SHP77 treated with DMSO at 0.1 percent for 48 hours (cell line): ENCODE measurements around the gene NRG4.
"Not testable (repeated sequence)": the region's sequence is repeated elsewhere in the genome, so short reads cannot be mapped to it uniquely, and the experiment has no call there.

Experiments used
- DNase-seq: peaks from one replicate; lab custom pipeline; 2025; lab: John Stamatoyannopoulos, UW

Gene NRG4, protein sequence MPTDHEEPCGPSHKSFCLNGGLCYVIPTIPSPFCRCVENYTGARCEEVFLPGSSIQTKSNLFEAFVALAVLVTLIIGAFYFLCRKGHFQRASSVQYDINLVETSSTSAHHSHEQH

DNA sequence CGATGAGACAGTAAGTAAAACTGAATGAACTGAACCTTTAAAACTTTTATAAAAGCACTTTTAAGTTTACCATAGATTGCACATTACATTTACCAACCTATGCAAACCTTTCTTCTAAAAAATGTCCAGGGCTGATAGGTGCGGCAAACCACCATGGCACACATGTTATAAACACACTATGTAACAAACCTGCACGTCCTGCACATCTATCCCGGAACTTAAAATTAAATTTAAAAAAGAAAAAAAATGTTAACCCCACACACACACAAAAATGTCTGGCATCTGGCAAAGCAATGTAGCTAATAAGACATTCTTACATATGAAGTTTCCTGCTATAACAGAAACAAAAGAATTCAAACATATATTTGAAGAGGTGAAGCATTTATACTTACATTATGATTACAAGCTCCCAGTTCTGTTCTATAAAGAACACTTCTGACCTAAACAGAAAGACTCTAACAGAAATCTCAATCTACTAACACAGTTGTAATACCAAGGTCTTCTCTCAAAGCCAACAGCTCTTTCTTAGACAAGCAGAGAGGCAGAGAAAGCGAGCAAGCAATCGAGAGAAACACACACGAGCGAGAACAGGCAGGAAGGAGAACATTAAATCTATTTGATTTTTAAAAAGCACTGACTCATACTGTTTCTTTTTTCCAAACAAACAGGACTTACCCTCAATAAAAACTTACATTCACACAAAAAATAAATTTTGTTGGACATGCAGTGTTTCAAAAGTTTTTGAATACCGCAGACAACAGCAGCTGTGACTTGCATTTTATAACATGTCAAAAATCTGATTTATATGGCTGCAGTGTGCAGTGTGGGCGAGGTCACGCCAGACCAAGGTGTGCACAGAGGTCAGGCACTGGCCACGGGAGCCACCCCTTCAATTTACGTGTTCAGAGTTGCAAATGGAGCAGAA is at the start of gene NRG4:
TSS of gene NRG4 (minus strand) at position 798 of the 925 bp plus-strand sequence. CDS start 1,194 bp downstream, outside the sequence.
- DNase-seq, result peak; percentile 44

DNA sequence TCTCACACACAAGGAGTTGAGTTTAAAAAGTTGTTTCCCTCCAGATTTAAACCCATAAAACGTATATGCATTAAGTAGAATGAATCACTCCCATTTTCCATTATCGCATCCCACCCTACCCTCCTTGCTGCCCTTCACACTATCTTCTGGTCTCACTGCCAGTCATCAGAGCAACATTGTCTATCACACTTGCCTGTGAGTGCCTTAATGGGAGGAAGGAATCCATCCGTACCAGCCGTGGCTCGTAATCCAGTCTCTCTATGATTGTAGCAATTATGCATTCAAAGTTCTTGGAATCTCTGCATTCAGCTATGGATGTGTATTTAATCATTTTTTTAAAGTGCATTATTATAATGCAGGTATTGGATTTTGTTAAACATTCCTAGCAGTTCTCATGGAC is 49.5 kb upstream of the NRG4 start:
- no peak for DNase-seq

DNA sequence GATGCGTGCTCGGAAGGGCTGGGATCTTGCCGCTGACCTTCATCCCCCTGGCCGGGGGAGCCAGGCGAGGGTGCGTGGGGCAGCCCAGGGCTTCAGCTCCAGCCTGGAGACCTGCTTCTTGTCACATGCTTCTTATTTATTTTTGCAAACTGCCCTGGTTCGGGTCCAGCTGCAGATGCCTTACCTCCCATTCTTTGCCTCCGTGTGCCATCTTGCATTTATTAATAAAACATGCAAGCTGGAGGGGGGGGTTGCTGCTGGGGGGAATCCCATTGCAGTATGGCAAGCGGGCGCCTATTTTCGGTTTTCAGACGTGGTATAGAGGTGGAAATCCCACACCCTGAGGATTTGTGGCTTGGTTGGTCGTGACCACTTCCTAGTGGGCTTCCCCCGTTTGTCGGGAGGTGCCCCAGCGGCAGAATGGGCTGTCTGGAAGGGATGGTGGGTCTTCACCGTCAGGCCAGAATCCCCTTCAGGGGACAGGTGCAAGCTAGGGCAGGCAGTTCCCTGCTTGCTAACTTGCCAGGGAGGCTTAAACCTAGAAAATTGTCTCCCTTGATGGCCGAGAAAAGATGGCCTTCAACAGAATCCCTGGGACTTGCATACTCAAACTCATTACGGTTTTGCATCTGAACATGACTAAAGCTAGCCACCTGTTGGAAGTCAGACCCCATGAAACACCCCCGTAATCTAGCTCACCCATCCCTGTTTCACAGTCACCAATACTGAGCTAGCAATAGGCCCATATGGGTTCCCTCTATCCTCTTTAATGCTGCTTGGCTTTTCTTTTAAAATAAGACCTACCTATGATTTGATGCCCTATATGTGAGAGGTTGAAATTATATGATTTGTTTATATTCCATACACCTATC is 48.1 kb upstream of the NRG4 start:
- no peak for DNase-seq

DNA sequence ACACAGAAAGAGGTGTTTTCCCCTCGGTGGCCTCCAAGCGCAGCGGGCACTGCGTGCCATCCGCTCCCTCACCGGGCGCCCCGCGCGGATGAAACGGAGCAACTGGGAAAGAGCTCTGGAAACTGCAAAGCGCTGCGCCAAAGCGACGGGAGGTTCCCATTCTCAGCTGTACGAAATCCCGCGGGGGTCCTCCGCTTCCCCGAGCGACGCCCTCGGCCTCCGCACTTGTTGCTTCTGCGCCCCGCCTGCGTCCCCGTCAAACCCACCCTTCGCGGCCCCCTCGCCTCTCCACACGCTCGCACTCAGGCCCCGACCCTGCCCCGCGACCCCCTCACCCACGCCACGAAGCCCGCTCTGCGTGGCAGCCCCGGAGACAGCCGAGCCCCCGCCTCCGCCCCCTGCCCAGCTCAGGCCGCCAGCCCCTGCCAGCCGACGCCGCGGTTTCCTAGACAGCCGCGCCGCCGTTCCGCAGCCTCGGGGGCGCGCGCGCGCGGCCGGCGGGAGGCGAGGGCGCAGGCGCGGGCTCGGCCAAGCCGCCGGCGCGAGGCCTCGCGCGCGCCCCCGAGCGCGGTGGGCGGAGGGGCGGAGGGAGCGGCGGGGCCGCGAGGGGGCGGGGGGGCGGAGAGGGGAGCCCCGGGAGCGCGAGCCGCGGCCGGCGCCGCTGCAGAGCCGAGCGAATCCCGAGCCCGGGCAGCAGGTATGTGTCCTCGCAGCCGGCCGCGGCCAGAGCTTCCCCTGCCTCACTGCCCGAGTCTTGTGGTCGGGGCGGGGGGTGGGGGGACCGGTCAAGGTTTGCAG is 47.3 kb upstream of the NRG4 start, which contains the start of gene TMEM266:
TSS of gene TMEM266 (plus strand) at position 666 of the 798 bp plus-strand sequence. CDS start 74,279 bp downstream, outside the sequence.
- no peak for DNase-seq

DNA sequence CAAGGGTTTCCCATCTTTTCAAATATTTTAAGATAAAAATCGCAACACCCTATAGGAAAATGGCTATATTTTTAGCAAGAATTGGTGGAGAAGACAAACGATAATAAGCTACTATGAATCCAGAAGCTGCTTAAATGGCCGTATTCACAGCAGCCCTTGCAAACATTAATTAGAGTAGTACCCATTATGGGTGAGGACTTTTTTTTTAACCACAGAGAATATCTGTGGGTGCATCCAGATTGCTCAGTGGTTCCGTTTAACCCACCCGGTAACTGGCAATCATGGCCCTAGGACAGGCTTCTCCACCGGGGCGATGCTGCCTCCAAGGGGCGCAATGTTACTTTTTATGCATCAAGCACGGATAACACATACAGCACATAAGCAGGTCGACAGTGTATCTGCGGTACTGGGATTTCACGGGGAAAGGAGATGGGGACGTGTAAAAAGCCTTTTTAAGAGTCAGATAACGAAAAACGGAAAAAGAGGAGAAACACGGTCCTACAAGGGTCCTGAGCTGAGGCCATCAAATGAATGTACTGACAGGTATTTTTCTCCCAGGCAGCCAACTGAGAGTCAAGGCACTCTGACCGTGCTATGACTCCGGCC is 46.6 kb upstream of the NRG4 start:
- no peak for DNase-seq

DNA sequence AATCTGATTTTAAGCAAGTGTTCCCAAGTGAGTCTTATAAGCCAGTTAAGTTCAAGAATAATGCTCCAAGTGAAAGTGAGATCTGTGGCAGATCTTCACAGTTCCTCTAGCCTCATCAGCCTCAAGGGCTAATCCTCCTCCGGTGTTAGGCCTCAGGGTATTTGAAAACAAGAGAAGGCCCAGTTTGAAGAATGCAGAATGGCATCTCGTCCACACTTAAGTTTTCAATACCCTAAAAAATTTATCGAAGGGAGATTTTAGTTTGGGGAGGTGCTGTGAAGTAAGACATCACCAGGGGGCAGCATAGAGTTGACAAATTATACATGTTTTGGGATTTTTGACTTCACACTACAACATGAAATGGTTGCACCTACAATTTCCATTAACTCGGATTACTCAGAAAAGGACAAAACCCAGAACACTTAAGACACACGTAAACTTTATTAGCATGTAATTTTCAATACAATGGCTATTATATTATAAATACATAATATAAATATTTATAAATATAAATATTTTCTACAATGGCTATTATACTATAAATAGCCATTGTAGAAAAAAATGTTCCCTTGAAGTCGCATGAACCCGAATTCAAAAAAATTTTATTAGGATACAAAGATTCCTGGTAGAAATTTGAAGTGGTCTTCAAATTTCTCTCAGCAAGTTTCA is 45.2 kb upstream of the NRG4 start:
- DNase-seq, result peak; percentile 24

DNA sequence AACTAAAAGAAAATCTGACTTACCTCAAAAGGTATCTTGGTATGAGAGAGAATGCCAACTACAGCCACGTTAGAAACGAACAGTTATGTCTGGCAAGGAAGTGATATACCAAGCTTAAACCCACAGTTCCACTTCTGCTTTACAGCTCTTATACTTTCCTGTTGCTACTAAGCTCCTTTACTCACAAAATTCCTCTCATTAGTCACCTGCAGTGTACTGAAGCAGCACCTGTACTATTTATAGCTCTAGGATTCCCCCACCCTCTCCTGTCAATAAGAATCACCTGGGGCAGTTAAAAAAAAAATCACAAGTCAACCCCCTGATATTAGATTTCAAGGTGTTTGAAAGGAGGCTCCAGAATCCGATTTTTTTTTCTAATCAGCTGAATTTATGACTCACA is 44.7 kb upstream of the NRG4 start:
- no peak for DNase-seq

DNA sequence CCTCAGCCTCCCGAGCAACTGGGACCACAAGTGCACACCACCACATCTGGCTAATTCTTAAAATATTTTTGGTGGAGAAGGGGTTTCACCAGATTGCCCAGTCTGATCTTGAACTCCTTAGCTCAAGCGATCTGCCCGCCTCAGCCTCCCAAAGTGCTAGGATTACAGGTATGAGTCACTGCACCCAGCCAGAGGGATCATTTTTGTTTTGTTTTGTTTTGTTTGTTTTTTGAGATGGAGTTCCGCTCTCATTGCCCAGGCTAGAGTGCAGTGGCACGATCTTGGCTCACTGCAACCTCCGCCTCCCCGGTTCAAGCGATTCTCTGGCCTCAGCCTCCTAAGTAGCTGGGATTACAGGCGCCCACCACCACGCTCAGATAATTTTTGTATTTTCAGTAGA is 42.0 kb upstream of the NRG4 start:
- DNase-seq, result not testable (repeated sequence)

DNA sequence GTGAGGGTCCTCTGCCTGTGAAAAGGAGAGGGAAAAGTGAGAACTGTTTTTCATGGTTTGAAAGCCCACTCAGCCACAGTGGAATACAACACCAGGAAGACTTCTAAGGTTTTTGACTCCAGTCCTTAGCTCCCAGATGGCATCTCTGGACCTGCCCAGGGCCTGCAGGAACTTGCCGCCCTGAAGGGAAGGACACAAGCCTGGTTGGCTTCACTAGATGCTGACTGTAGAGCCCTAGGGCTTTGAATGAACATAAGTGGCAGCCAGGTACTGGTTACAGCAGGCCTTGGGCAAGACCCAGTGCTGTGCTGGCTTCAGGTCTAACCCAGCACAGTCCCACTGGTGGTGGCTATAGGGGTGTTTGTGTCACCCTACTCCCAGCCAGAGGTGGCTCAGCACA is 26.3 kb upstream of the NRG4 start:
- DNase-seq, result no peak

DNA sequence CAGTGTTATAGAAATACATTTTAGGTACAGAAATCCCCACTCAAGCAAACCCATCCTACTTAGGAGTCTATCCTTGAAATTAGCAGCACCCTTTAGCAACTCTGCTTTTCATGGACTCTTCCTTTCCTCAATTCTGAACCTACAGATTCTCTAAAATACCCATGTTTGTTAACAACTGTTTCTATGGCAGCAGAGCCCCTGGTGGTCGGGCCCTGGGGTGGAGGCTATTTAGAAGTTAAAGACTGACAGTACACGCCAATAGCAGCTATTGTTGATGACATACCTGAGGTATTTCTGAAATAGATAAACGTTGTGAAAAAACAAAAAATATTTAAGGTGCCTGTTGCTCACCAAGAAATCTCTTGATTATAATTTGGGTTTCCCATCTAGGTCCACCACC is 23.4 kb upstream of the NRG4 start:
- no peak for DNase-seq

DNA sequence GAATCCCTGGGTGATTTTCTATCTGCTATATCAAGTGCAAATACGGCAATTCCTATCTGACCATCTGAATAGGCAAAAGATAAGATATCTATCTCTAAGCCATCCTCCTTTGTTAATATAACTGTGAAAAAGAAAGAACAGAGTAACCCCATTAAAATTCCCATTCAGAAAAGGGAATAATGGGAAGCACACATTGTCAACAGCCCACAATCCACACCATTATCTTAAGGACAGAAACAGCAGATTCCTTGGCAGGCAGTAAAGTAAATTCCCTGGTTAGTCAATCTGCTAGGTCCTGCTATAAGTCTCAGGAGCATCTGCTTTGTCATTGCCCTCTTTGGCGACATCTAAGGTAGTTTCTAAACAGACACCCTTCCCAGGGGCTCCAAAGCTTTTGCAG is 21.9 kb upstream of the NRG4 start:
- DNase-seq, result no peak

DNA sequence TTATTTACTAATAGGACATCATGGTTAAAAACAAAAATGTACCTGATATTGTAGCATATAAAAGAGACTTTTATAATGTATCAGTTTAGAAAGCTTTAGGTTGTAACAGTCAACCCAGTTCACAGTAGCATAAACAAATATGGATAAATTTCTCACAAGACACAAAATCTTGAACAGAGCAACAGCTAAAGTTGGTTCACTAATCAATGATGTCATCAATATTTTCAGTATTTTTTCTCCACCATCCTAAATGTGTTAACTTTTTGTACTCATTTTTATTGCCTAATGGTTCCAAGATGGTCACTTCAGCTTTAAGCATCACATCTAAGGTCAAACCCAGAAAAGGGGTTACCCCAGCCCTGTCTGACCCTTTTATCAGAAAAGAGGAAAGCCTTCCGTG is 21.2 kb upstream of the NRG4 start:
- no peak for DNase-seq

DNA sequence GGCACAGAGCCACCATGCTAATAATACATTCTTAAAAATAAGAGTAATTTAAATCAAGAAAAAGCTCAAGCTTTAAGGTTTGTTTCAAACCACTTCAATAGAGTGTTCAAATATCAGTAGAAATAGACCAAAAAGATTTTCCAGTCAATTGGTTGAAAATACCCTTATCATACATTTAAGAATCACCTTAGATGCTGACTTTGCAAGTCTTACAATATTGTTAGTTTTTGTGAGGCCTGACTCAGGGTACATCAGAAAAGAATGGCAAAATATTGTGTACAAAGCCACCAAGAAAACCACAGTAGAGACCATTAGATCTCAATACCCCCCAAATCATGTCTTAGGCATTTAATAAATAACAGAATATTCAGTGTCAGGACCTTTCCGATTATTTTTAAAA is 19.8 kb upstream of the NRG4 start:
- no peak for DNase-seq

DNA sequence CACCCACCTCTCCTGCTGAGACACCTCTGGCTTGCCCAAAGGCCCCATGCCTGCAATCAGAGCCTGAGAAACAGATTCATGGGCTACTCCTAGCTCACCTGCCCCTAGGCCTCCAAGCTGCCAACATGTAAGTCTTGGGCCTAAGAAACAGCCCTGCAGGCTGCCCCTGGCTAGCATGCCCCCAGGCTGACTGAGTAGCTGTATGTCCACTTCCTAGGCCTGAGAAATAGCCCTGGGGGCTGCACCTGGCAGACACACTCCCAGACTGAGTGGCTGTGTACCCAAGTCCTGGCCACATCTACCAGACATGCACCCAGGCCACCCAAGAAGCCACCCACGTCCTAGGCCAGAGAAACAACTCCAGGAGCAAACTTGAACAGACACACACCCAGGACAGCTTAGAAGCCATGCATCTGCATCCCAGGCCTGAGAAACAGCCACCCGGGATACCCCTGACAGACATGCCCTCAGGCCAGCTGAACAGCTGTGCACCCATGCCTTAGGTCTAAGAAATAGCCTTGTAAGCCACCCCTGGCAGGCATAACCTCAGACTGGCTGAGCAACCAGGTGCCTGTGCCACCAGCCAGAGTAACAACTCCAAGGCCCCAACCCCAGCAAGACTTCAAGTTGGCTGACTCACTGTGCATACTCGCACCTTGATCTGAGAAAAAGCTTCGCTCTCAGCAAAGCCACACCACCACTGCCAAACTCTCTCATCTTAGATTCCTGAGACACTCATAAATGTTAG is 12.0 kb upstream of the NRG4 start:
- no peak for DNase-seq

DNA sequence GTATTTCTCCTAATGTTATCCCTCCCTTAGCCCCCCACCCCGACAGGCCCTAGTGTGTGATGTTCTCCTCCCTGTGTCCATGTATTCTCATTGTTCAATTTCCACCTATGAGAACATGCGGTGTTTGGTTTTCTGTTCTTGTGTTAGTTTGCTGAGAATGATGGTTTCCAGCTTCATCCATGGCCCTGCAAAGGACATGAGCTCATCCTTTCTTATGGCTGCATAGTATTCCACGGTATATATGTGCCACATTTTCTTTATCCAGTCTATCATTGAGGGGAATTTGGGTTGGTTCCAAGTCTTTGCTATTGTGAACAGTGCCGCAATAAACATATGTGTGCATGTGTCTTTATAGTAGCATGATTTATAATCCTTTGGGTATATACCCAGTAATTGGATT is 1.2 kb upstream of the NRG4 start:
- not testable (repeated sequence) for DNase-seq

DNA sequence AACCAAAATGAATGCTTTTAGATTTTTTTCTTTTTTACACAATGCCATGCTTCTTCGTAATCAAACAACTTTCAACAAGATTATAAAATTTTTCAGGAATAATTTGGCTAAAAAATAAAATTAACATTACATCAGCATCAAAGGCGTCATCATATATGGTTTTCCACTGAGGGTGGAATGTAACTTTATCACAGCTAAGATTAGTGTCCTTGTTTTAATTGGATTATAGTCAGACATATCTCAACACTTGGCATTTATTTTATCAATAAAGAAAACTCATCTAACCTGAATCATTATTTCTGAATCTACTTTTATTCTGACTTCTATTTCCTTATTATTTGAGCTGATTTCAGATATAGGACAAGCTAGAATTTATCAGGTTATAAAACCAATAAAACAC is 1.6 kb downstream of the NRG4 start:
- DNase-seq, result no peak

DNA sequence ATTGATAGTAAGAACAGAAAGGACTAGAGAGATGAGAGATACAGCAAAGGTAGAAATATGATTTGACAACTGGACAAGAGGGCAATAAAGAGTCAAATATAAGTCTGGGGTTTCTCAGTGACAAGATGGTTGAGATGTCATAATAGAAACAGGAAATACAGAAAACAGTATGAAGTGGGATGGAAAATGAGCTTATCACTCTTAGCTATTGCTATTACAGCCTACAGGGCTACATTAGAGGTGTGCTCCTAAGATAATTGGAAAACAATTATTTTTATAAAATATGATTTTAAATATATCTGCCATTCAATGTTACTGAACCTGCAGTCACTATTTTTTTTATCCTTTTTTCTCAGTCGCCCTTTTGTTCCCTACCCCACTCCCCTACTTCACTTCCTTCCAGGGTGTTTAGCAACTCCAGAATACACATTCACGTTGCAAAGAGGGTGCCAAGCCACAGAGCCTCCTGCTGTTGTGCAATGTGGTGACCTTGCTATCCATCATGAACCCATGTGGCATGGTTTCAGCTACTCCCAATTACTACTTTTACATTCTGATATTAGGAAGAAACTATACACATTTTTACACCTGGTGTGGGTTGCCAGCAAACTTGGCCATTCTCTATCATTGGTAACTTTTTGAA is 6.0 kb downstream of the NRG4 start:
- no peak for DNase-seq

DNA sequence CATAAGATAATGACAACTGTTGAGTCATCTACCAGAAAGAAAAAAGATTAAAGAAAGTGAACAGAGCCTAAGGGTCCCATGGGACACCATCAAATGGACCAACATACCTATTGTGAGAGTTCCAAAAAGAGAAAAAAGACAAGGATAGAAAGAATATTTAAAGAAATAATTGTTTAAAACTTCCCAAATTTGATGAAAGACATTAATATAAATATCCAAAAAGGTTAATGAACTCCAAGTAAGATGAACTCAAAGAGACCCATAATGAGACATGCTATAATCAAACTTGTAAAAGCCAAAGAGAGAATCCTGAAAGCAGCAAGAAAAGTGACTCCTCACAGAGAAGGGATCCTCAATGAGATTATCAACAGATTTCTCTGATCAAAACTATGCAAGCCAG is 8.9 kb downstream of the NRG4 start:
- DNase-seq, result no peak

DNA sequence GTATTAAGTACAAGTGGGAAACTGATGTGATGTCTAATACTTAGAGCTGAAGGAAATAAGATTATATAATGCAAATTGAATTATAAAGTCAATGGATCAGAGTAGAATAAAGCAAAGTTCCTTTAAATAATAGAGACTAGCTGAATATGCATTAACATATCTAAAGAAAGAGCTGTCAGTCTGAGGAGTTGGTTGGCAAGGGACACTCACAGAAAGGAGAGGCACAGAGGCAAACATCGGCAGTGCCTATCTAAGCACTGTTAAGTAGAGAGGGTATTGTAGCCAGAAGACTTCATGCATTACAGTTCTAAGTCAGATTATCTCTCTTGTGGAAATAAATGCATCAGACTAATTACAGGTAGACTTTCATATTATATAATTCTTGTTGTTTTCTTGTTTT is 16.6 kb downstream of the NRG4 start:
- DNase-seq, result no peak

DNA sequence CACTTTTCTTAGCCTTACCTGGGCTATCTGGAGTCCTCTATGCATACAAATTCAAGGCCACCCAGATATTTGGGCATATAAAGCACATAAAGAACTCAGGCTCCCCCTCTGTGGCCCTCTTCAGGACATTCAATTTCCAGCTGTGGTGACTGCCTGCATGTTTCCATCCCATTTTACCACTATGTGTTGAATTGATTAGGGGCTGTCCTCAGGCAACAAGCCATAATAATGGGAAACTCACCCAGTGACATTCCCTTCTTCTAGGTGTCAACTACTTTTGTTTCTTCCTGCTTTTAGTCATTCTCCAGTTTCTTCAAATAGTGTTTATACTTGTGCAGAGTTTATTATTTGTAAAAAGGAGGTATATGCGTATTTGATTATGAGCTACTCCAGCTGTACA is 18.0 kb downstream of the NRG4 start:
- no peak for DNase-seq
